Measurements from ENCODE around the gene PLEKHN1.
A peak's percentile ranks its signal among the peaks of the same experiment; 100 is the strongest.

Gene PLEKHN1

GRCh38 chr1:951364-951763, 14.9 kb upstream of the PLEKHN1 start:
- Histone ChIP-seq H3K4me3 (ENCODE audit: low read depth, low read length) (no peak overlapping the region), H3K27ac (ENCODE audit: extremely low read depth, low read depth, low read length) (no peak overlapping the region), H3K36me3 (ENCODE audit: control insufficient read depth in 2 of 2, insufficient read depth in 1 of 2, low read length in 2 of 2) (peaks cover 9 to 100% of the 10 kb centered on the region in 2 experiments; a peak in 2 of 3 replicates), H3K9me3 (ENCODE audit: control insufficient read depth, insufficient read depth, low read depth, low read length) (no peaks in the 10 kb centered on the region), H3K4me1 (ENCODE audit: control insufficient read depth, insufficient read depth, low read length) (no peaks in the 10 kb centered on the region)
- TF ChIP-seq ZNF366 (tag by site-specific recombination; conservative IDR thresholded peaks at IDR 0.05) (0 out of 2 replicates have a peak, but pooled peaks have one; percentile 30), CTCF (tag by site-specific recombination; IDR thresholded peaks at IDR 0.05) (peak; percentile 58), ZNF707 (tag by site-specific recombination; IDR thresholded peaks at IDR 0.05) (no peak), ZNF248 (tag by site-specific recombination; IDR thresholded peaks at IDR 0.05) (no peak), IKZF3 (tag by site-specific recombination; IDR thresholded peaks at IDR 0.05) (peak; percentile 62; the same call in 1 of the 2 replicates), BCL11A (tag by site-specific recombination; IDR thresholded peaks at IDR 0.05; ENCODE audit: low read depth) (no peak), OVOL3 (tag by site-specific recombination; IDR thresholded peaks at IDR 0.05) (no peak), ZNF19 (tag by site-specific recombination; IDR thresholded peaks at IDR 0.05; ENCODE audit: low read depth) (no peak), ZNF473 (tag by site-specific recombination; IDR thresholded peaks at IDR 0.05) (no peak), ZNF223 (tag by site-specific recombination; IDR thresholded peaks at IDR 0.05) (peak; percentile 80), SP2 (tag by site-specific recombination; IDR thresholded peaks at IDR 0.05) (peak; percentile 28), ZNF341 (tag by site-specific recombination; IDR thresholded peaks at IDR 0.05; ENCODE audit: low read depth) (peak; percentile 73), WT1 (tag by site-specific recombination; IDR thresholded peaks at IDR 0.05) (peak; percentile 28; the same call in 1 of the 2 replicates), ZFP3 (tag by site-specific recombination; IDR thresholded peaks at IDR 0.05; ENCODE audit: low read depth) (no peak), ZNF354C (tag by site-specific recombination; IDR thresholded peaks at IDR 0.05; ENCODE audit: borderline replicate concordance, low read depth) (no peak)
- TF ChIP-seq, protein P1, sequence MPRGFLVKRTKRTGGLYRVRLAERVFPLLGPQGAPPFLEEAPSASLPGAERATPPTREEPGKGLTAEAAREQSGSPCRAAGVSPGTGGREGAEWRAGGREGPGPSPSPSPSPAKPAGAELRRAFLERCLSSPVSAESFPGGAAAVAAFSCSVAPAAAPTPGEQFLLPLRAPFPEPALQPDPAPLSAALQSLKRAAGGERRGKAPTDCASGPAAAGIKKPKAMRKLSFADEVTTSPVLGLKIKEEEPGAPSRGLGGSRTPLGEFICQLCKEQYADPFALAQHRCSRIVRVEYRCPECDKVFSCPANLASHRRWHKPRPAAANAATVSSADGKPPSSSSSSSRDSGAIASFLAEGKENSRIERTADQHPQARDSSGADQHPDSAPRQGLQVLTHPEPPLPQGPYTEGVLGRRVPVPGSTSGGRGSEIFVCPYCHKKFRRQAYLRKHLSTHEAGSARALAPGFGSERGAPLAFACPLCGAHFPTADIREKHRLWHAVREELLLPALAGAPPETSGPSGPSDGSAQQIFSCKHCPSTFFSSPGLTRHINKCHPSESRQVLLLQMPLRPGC (tag by site-specific recombination; IDR thresholded peaks at IDR 0.05), result no peak
- TF ChIP-seq, protein P2, sequence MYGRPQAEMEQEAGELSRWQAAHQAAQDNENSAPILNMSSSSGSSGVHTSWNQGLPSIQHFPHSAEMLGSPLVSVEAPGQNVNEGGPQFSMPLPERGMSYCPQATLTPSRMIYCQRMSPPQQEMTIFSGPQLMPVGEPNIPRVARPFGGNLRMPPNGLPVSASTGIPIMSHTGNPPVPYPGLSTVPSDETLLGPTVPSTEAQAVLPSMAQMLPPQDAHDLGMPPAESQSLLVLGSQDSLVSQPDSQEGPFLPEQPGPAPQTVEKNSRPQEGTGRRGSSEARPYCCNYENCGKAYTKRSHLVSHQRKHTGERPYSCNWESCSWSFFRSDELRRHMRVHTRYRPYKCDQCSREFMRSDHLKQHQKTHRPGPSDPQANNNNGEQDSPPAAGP (tag by site-specific recombination; IDR thresholded peaks at IDR 0.05), result peak; percentile 48; the same call in 1 of the 2 replicates
- CTCF ChIA-PET, result interaction anchor here (0.7 to 1.3 kb wide), 5 partner anchors 9 to 82 kb away, joined by 3 to 4 read pairs (median 4); no protein-coding TSS in a partner anchor
- POLR2A ChIA-PET, result interaction anchor here (0.5 to 2.6 kb wide), 3 partner anchors 8 to 39 kb away, joined by 3 to 12 read pairs (median 5); no protein-coding TSS in a partner anchor

- H3K36me3 ChIP-seq (ENCODE audit: control insufficient read depth in 2 of 2, insufficient read depth in 1 of 2, low read length in 2 of 2), result peaks cover 12 to 100% of the 10 kb centered on the region in 2 experiments; a peak in 2 of 3 replicates
Measured at GRCh38 chr1:952201-952600, 14.1 kb upstream of the PLEKHN1 start.

More at GRCh38 chr1:952201-952600, 14.1 kb upstream of the PLEKHN1 start:
- no peaks in the 10 kb centered on the region for H3K9me3 ChIP-seq (ENCODE audit: control insufficient read depth, insufficient read depth, low read depth, low read length)
- no peak for TF ChIP-seq ZIC2 (tag by site-specific recombination; IDR thresholded peaks at IDR 0.05)
- no peak for TF ChIP-seq ZNF585B (tag by site-specific recombination; IDR thresholded peaks at IDR 0.05)
- no peak for TF ChIP-seq HOXA7 (CRISPR knock-in tag; IDR thresholded peaks at IDR 0.05; ENCODE audit: borderline replicate concordance)
- TF ChIP-seq ZNF654 (tag by site-specific recombination; IDR thresholded peaks at IDR 0.05; ENCODE audit: low read depth), result no peak
- TF ChIP-seq ZNF514 (tag by site-specific recombination; IDR thresholded peaks at IDR 0.05), result no peak
- no peak for TF ChIP-seq ZBTB1 (tag by site-specific recombination; IDR thresholded peaks at IDR 0.05)
- TF ChIP-seq ZBTB21 (tag by site-specific recombination; IDR thresholded peaks at IDR 0.05), result no peak
- no peak for TF ChIP-seq ZNF596 (tag by site-specific recombination; IDR thresholded peaks at IDR 0.05)
- no peak overlapping the region for H3K4me3 ChIP-seq (ENCODE audit: low read depth, low read length)
- POLR2A ChIA-PET, result interaction anchor here (1.6 to 2.6 kb wide), 2 partner anchors 8 to 11 kb away, joined by 4 to 12 read pairs; no protein-coding TSS in a partner anchor
- H3K27ac ChIP-seq (ENCODE audit: extremely low read depth, low read depth, low read length), result no peak overlapping the region
- CTCF ChIA-PET, result interaction anchor here (1.0 to 1.4 kb wide), 4 partner anchors 8 to 83 kb away, joined by 3 to 4 read pairs (median 4); no protein-coding TSS in a partner anchor
- H3K4me1 ChIP-seq (ENCODE audit: control insufficient read depth, insufficient read depth, low read length), result no peaks in the 10 kb centered on the region

Measured in HEK293 (cell line).